Lower leg skin (tissue), 4 donors: ENCODE results near the gene NEU2. TPM values are rescaled to one million over a fixed set of nuclear protein-coding genes. Genes with fewer than 3 reads are reported as not detected.
"Not testable (repeated sequence)": the region's sequence is repeated elsewhere in the genome, so short reads cannot be mapped to it uniquely, and the experiment has no call there.

Experiments used
- DNase-seq, 2 donors: peaks; one replicate each; pipeline ENCODE4 v3.0.0-alpha.2; 2019; ENCODE audit warnings: low spot score in 2 of 2
- H3K4me3 ChIP-seq: fragments of 200-600 bp; sonication (generic); 2 replicates; pipeline ENCODE4 v1.5.1; 2017; ENCODE audit warnings: mild to moderate bottlenecking, low read depth; ENCODE audit not compliant: poor library complexity, severe bottlenecking
- CTCF ChIP-seq, 3 donors: fragments of 450-650 bp; IDR thresholded peaks; one replicate each; pipeline ENCODE4 v1.5.1; 2016; ENCODE audit warnings: antibody characterized with exemption in 3 of 3, mild to moderate bottlenecking in 3 of 3, moderate library complexity in 2 of 3
- POLR2A ChIP-seq, 2 donors: fragments of 450-650 bp; IDR thresholded peaks; one replicate each; pipeline ENCODE4 v1.6.1; 2016 to 2017; ENCODE audit warnings: antibody characterized with exemption in 2 of 2, mild to moderate bottlenecking in 1 of 2, moderate library complexity in 1 of 2
- WGBS, 2 donors: methylation state at CpG; one replicate each; pipeline ENCODE4 v1.1.5; 2018; 5-methylcytosine and 5-hydroxymethylcytosine counted together
- intact Hi-C: fragments of 100-400 bp; cut with DNase I; formaldehyde crosslinking; loops from one replicate; pipeline ENCODE4 v1.15.0; 2023; ENCODE audit warnings: low total_unique reads
- total RNA-seq, 4 donors: library from RNA; depleted of rRNA; stranded (reverse); fragments of >200 nt; gene quantifications; one replicate each; pipeline ENCODE4 v1.1.0, GENCODE V29; 2016

NEU2 gene
- total RNA-seq, 4 donors from 2014 or later, result 1.3 to 29.9 (median 14.2) TPM

- 74 to 76% methylated on average over 11 to 13 of the region's 13 CpGs for WGBS, 2 donors
- TF ChIP-seq CTCF (IDR thresholded peaks at IDR 0.05), result peak in 1 of 3 donors; percentile 23
- no peak for TF ChIP-seq POLR2A (IDR thresholded peaks at IDR 0.05)
- no peak overlapping the region for H3K4me3 ChIP-seq
- DNase-seq, result peak in 1 of 2 donors; percentile 85
- intact Hi-C loops, result no loop called here
Measured at GRCh38 chr2:233063269-233063975, 30.9 kb downstream of the NEU2 start.

- intact Hi-C loops, result no loop called here
- no peak for TF ChIP-seq CTCF (IDR thresholded peaks at IDR 0.05)
- H3K4me3 ChIP-seq, result no peak overlapping the region
- 75 to 85% methylated on average over 6 to 8 of the region's 9 CpGs for WGBS, 2 donors
- DNase-seq, result peak in 1 of 2 donors; percentile 73
Measured at GRCh38 chr2:233063976-233064411, 31.5 kb downstream of the NEU2 start.

GRCh38 chr2:233064530-233065199, 32.2 kb downstream of the NEU2 start:
- 67 to 76% methylated on average over 15 to 16 of the region's 16 CpGs for WGBS, 2 donors
- intact Hi-C loops, result no loop called here
- no peak overlapping the region for H3K4me3 ChIP-seq
- DNase-seq, result peak in 1 of 2 donors; percentile 72
- no peak for TF ChIP-seq CTCF (IDR thresholded peaks at IDR 0.05)
- no peak for TF ChIP-seq POLR2A (IDR thresholded peaks at IDR 0.05)

GRCh38 chr2:233065200-233065589, 32.7 kb downstream of the NEU2 start:
- WGBS, 2 donors, result 66 to 70% methylated on average over 4 of the region's 4 CpGs
- intact Hi-C loops, H3K4me3 ChIP-seq: not testable (repeated sequence)
- DNase-seq, result peak in 1 of 2 donors; percentile 17

- DNase-seq, result peak in 1 of 2 donors; percentile 72
- TF ChIP-seq POLR2A (IDR thresholded peaks at IDR 0.05), result no peak
- no peak overlapping the region for H3K4me3 ChIP-seq
- 91 to 94% methylated on average over 9 of the region's 9 CpGs for WGBS, 2 donors
- intact Hi-C loops, result no loop called here
Measured at GRCh38 chr2:233065954-233066470, 33.5 kb downstream of the NEU2 start.

- TF ChIP-seq CTCF (IDR thresholded peaks at IDR 0.05) (no peak), POLR2A (IDR thresholded peaks at IDR 0.05) (no peak)
- intact Hi-C loops, result no loop called here
- H3K4me3 ChIP-seq, result no peak overlapping the region
- peak in 1 of 2 donors; percentile 70 for DNase-seq
- WGBS, 2 donors, result 72 to 76% methylated on average over 9 of the region's 9 CpGs
Measured at GRCh38 chr2:233068762-233069418, 36.4 kb downstream of the NEU2 start.
